HepG2 (cell line): Measurements from ENCODE around the gene CLP1. TPM values are rescaled to one million over a fixed set of nuclear protein-coding genes. Genes with fewer than 3 reads are reported as not detected.

Source experiments
- DNMT1 ChIP-seq: sonication (generic); formaldehyde crosslinking; IDR thresholded peaks from 2 replicates; pipeline ENCODE4 v1.5.1; 2020; ENCODE audit warnings: mild to moderate bottlenecking, missing genetic modification reagents
- ELF1 ChIP-seq: sonication (generic); formaldehyde crosslinking; IDR thresholded peaks from 2 replicates; pipeline ENCODE4 v1.4.0; 2020; ENCODE audit warnings: missing genetic modification reagents
- HOXA3 ChIP-seq: sonication (generic); formaldehyde crosslinking; IDR thresholded peaks from 2 replicates; pipeline ENCODE4 v1.5.0; 2020; ENCODE audit warnings: missing genetic modification reagents
- MEIS2 ChIP-seq: sonication (generic); formaldehyde crosslinking; IDR thresholded peaks from 2 replicates; pipeline ENCODE4 v1.9.0; 2021; ENCODE audit warnings: mild to moderate bottlenecking, missing genetic modification reagents
- MTERF4 ChIP-seq: sonication (generic); formaldehyde crosslinking; IDR thresholded peaks from 2 replicates; pipeline ENCODE4 v1.8.0; 2023; ENCODE audit warnings: mild to moderate bottlenecking, missing genetic modification reagents
- MXD3 ChIP-seq: IDR thresholded peaks from 2 replicates; pipeline ENCODE4 v1.6.1; 2016; ENCODE audit warnings: mild to moderate bottlenecking, missing biosample characterization, missing genetic modification reagents
- PATZ1 ChIP-seq: sonication (generic); formaldehyde crosslinking; IDR thresholded peaks from 2 replicates; pipeline ENCODE4 v1.4.0; 2020; ENCODE audit warnings: missing genetic modification reagents
- POLR2A ChIP-seq, 2 experiments: IDR thresholded peaks; 2 replicates each; pipeline ENCODE4 v1.6.1; 2011; ENCODE audit warnings: low read depth in 2 of 2, low read length in 2 of 2, mild to moderate bottlenecking in 1 of 2, moderate library complexity in 1 of 2; ENCODE audit not compliant: insufficient read depth in 1 of 2
- SRY ChIP-seq: sonication (generic); formaldehyde crosslinking; IDR thresholded peaks from 2 replicates; pipeline ENCODE4 v1.8.0; 2022; ENCODE audit warnings: mild to moderate bottlenecking, missing genetic modification reagents
- TARDBP ChIP-seq: sonication (generic); formaldehyde crosslinking; IDR thresholded peaks from 2 replicates; pipeline ENCODE4 v1.8.0; 2022; ENCODE audit warnings: mild to moderate bottlenecking, missing genetic modification reagents
- TGIF2 ChIP-seq: IDR thresholded peaks from 2 replicates; pipeline ENCODE4 v1.6.1; 2016; ENCODE audit warnings: control low read depth, missing compliant biosample characterization
- TOE1 ChIP-seq: sonication (generic); formaldehyde crosslinking; IDR thresholded peaks from 2 replicates; pipeline ENCODE4 v1.4.0; 2020; ENCODE audit warnings: mild to moderate bottlenecking, missing genetic modification reagents
- ZFP62 ChIP-seq: sonication (generic); formaldehyde crosslinking; IDR thresholded peaks from 2 replicates; pipeline ENCODE4 v1.4.0; 2020; ENCODE audit warnings: missing genetic modification reagents
- ZNF205 ChIP-seq: IDR thresholded peaks from 2 replicates; pipeline ENCODE4 v1.6.1; 2018; ENCODE audit warnings: missing biosample characterization, missing genetic modification reagents
- ZNF275 ChIP-seq: sonication (generic); formaldehyde crosslinking; IDR thresholded peaks from 2 replicates; pipeline ENCODE4 v1.8.0; 2022; ENCODE audit warnings: missing genetic modification reagents, mild to moderate bottlenecking, inconsistent platforms, borderline replicate concordance
- ZNF646 ChIP-seq: sonication (generic); formaldehyde crosslinking; IDR thresholded peaks from 2 replicates; pipeline ENCODE4 v1.9.0; 2021; ENCODE audit warnings: mild to moderate bottlenecking, missing genetic modification reagents
- ZNF691 ChIP-seq: sonication (generic); formaldehyde crosslinking; IDR thresholded peaks from 2 replicates; pipeline ENCODE4 v1.4.0; 2020; ENCODE audit warnings: missing genetic modification reagents, low read depth, mild to moderate bottlenecking, borderline replicate concordance
- polyA plus RNA-seq, 8 experiments: library from polyadenylated mRNA; depleted of rRNA in 3 of 8; stranded (reverse) in 7 of 8; unstranded in 1 of 8; fragments of >200 nt; fragmentation: Illumina TruSeq in 4 of 8; extraction: Trizol in 4 of 8; gene quantifications; 2 replicates each; pipeline versions ENCODE4 v1.2.1 to v1.2.3, GENCODE V29; 2011 to 2016; ENCODE audit warnings: low read depth in 4 of 8, missing spikeins in 1 of 8, mixed read lengths in 1 of 8; ENCODE audit not compliant: insufficient read depth in 1 of 8
- total RNA-seq, 5 experiments: library from RNA; depleted of rRNA; stranded (reverse); fragments of >200 nt; fragmentation: Illumina TruSeq; extraction: Trizol; gene quantifications; 2 replicates each; pipeline ENCODE4 v1.2.3, GENCODE V29; 2016; ENCODE audit warnings: low read depth in 1 of 5

The CLP1 gene
- total and polyA plus RNA-seq, 2 of the 13 experiments (the other 11 are each of a cell fraction or from before 2014, with no cell fraction given), result 14.6 to 24.8 TPM

GRCh38 chr11:57667736-57668433, 10.3 kb downstream of the CLP1 start, which contains the start of gene ZDHHC5 (continued):
- TF ChIP-seq ZNF646 (CRISPR knock-in tag) (no peak), PATZ1 (CRISPR knock-in tag) (peak; percentile 67; the same call in 1 of the 2 replicates), ZFP62 (CRISPR knock-in tag) (no peak), ZNF691 (CRISPR knock-in tag) (0 out of 2 replicates have a peak, but pooled peaks have one; percentile 14), ZNF205 (CRISPR knock-in tag) (no peak), TARDBP (CRISPR knock-in tag) (no peak; the same call in 1 of the 2 replicates), HOXA3 (peak; percentile 67), DNMT1 (CRISPR knock-in tag) (no peak), TOE1 (CRISPR knock-in tag) (no peak; the same call in 1 of the 2 replicates), ZNF275 (0 out of 2 replicates have a peak, but pooled peaks have one; percentile 22), MEIS2 (CRISPR knock-in tag) (peak; percentile 42; the same call in 1 of the 2 replicates), TGIF2 (CRISPR knock-in tag) (no peak), MTERF4 (no peak), SRY (CRISPR knock-in tag) (0 out of 2 replicates have a peak, but pooled peaks have one; percentile 46), ELF1 (CRISPR knock-in tag) (no peak; the same call in 1 of the 2 replicates), POLR2A (IDR thresholded peaks at IDR 0.05; ENCODE audit: insufficient read depth in 1 of 2, low read depth in 2 of 2, low read length in 2 of 2) (peak; percentile 59 to 88), MXD3 (CRISPR knock-in tag) (0 out of 2 replicates have a peak, but pooled peaks have one; percentile 17)
